BE2C (cell line): Measurements from ENCODE around the gene DUSP10.

Source experiments
- DNase-seq: peaks from one replicate; pipeline ENCODE4 v3.0.0-alpha.2; 2020
- H3K27me3 ChIP-seq: fragments of 250-450 bp; sonication (Bioruptor Pico); 2 replicates; pipeline ENCODE4 v1.5.1; 2020; ENCODE audit warnings: mild to moderate bottlenecking
- H3K36me3 ChIP-seq: fragments of 250-450 bp; sonication (Bioruptor Pico); 2 replicates; pipeline ENCODE4 v1.5.1; 2020; ENCODE audit warnings: mild to moderate bottlenecking
- H3K4me1 ChIP-seq: fragments of 250-450 bp; sonication (Bioruptor Pico); 2 replicates; pipeline ENCODE4 v1.5.1; 2020
- H3K4me3 ChIP-seq: 2 replicates; pipeline ENCODE4 v1.5.1; 2011; ENCODE audit warnings: low read depth, low read length
- H3K9me3 ChIP-seq: fragments of 250-450 bp; sonication (Bioruptor Pico); 2 replicates; pipeline ENCODE4 v1.5.1; 2020
- CTCF ChIP-seq: IDR thresholded peaks from 2 replicates; pipeline ENCODE4 v1.5.1; 2012; ENCODE audit warnings: mild to moderate bottlenecking, low read depth, low read length

DUSP10 gene

GRCh38 chr1:221760911-221761310 lies 19.0 kb upstream of the DUSP10 start:
- no peaks in the 10 kb centered on the region for H3K4me1 ChIP-seq
- TF ChIP-seq CTCF, result no peak

GRCh38 chr1:221759436-221759835 lies 17.5 kb upstream of the DUSP10 start:
- no peak overlapping the region for H3K4me3 ChIP-seq
- no peak for TF ChIP-seq CTCF
- H3K27me3 ChIP-seq, result no peaks in the 10 kb centered on the region
- H3K36me3 ChIP-seq, result no peaks in the 10 kb centered on the region
- no peak for DNase-seq
- no peaks in the 10 kb centered on the region for H3K9me3 ChIP-seq
- H3K4me1 ChIP-seq, result no peaks in the 10 kb centered on the region

More at GRCh38 chr1:221760911-221761310, 19.0 kb upstream of the DUSP10 start:
- no peak overlapping the region for H3K4me3 ChIP-seq
- H3K9me3 ChIP-seq, result no peaks in the 10 kb centered on the region
- H3K36me3 ChIP-seq, result no peaks in the 10 kb centered on the region
- no peak for DNase-seq
- H3K27me3 ChIP-seq, result no peaks in the 10 kb centered on the region

- no peak overlapping the region for H3K4me3 ChIP-seq
- no peaks in the 10 kb centered on the region for H3K4me1 ChIP-seq
- no peak for DNase-seq
- TF ChIP-seq CTCF, result no peak
- H3K36me3 ChIP-seq, result no peaks in the 10 kb centered on the region
- no peaks in the 10 kb centered on the region for H3K9me3 ChIP-seq
- H3K27me3 ChIP-seq, result no peaks in the 10 kb centered on the region
Observed at GRCh38 chr1:221758455-221758854, 16.6 kb upstream of the DUSP10 start.

- Histone ChIP-seq H3K4me3 (no peak overlapping the region), H3K9me3 (no peaks in the 10 kb centered on the region), H3K4me1 (no peaks in the 10 kb centered on the region), H3K36me3 (no peaks in the 10 kb centered on the region), H3K27me3 (no peaks in the 10 kb centered on the region)
- no peak for TF ChIP-seq CTCF
- no peak for DNase-seq
Observed at GRCh38 chr1:221756830-221757551, 15.1 kb upstream of the DUSP10 start.

- Histone ChIP-seq H3K4me1 (no peaks in the 10 kb centered on the region), H3K27me3 (no peaks in the 10 kb centered on the region), H3K36me3 (no peaks in the 10 kb centered on the region), H3K9me3 (no peaks in the 10 kb centered on the region), H3K4me3 (no peak overlapping the region)
- no peak for DNase-seq
- no peak for TF ChIP-seq CTCF
Observed at GRCh38 chr1:221753828-221754188, 11.9 kb upstream of the DUSP10 start.

- no peaks in the 10 kb centered on the region for H3K36me3 ChIP-seq
- no peak overlapping the region for H3K4me3 ChIP-seq
- no peaks in the 10 kb centered on the region for H3K27me3 ChIP-seq
- no peaks in the 10 kb centered on the region for H3K4me1 ChIP-seq
- TF ChIP-seq CTCF, result no peak
- DNase-seq, result no peak
- H3K9me3 ChIP-seq, result no peaks in the 10 kb centered on the region
Observed at GRCh38 chr1:221751226-221751887, 9.5 kb upstream of the DUSP10 start.
